K562 (cell line): ENCODE data around the gene GUCY2D.

Experiments used
- CHAMP1 ChIP-seq: fragments of 450-650 bp; IDR thresholded peaks from 2 replicates; pipeline ENCODE4 v1.6.1; 2016; ENCODE audit warnings: mild to moderate bottlenecking
- JUNB ChIP-seq: fragments of 450-650 bp; formaldehyde crosslinking; conservative IDR thresholded peaks from 2 replicates; pipeline ENCODE4 v1.4.0; 2020; ENCODE audit warnings: mild to moderate bottlenecking
- SREBF2 ChIP-seq: sonication (generic); formaldehyde crosslinking; IDR thresholded peaks from 2 replicates; pipeline ENCODE4 v1.4.0; 2020; ENCODE audit warnings: mild to moderate bottlenecking, missing genetic modification reagents

GRCh38 chr17:8069587-8069860, 67.1 kb downstream of the GUCY2D start:
- TF ChIP-seq CHAMP1, result no peak
- no peak for TF ChIP-seq JUNB
- no peak for TF ChIP-seq SREBF2 (CRISPR knock-in tag)
